CD4-positive, alpha-beta T cell treated with Interleukin-1 beta for 1 hour (primary cell): ENCODE data around the gene ERFL.

Source experiments
- DNase-seq, 2 donors: peaks; one replicate each; pipeline ENCODE4 v3.0.0-alpha.2; 2020 to 2022

The ERFL gene

GRCh38 chr19:41928221-41928683 lies at the start of gene ERFL:
TSS of gene ERFL (minus strand) at chr19:41928449. CDS start at chr19:41912919, 15,530 bp downstream.
- no peak for DNase-seq

- no peak for DNase-seq
Observed at GRCh38 chr19:41977916-41978315, 49.7 kb upstream of the ERFL start.

- DNase-seq = no peak
Observed at GRCh38 chr19:41974652-41975051, 46.4 kb upstream of the ERFL start.

DNA sequence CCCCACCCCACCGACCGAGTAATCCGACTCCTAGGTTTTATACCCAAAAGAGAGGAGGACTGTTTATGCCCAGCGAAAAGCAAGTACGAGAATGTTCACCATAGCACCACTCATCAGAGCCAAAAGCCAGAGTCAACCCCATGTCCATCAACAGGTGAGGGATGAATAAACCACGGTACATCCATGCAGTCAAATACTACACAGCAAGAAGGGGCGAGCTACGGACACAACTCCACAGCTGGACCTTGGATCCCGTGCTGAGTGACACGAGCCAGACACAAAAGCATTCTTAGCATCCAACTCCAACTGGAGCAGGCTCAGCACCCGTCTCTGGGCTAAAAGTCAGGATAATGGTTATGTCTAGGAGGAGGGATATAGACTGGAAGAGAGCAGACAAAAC lies 43.1 kb upstream of the ERFL start:
- DNase-seq = no peak

DNA sequence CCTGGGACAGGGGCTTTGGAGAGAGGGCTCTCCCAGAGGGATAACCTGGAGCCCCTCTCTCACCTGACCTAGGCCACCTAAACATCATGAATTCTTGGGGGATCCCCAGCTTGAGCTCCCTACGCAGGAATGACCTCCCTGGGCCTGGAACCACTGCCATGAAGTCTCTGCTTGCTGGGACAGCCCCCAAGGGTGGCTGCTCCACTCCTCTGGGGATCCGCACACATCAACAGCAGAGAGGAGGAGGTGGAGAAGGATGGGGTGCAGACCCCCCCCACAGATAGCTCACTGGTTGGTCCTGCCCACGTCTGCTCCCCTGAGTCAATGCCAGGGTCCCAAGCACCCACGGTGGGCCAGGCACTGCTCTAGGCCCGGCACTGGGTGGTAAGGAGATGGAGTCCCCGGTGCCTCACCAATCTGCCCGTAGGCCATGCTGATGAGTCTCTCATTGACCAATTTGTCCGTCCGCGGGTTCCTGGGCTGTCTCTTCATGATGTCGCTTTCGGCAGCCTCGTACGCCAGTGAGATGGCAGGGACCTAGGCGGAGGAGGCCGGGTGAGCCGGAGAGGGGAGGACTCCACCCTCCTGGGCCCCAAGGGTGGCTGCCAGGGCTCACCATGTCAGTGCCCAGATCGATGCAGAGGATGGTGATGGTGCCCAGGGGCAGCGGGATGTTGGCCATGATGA lies 41.7 kb upstream of the ERFL start:
- DNase-seq = no peak

GRCh38 chr19:41968751-41969595 lies 40.7 kb upstream of the ERFL start:
- no peak for DNase-seq

GRCh38 chr19:41967054-41967783 lies 39.0 kb upstream of the ERFL start:
- no peak for DNase-seq

GRCh38 chr19:41965106-41965505 lies 36.9 kb upstream of the ERFL start:
- no peak for DNase-seq

GRCh38 chr19:41960973-41961372 lies 32.7 kb upstream of the ERFL start:
- DNase-seq = no peak

- DNase-seq = peak; percentile 88 to 89
Observed at GRCh38 chr19:41959056-41960053, 31.1 kb upstream of the ERFL start, which contains the start of gene RABAC1. TSS of gene RABAC1 (minus strand) at chr19:41959321. CDS start at chr19:41959292, 29 bp downstream.

DNA sequence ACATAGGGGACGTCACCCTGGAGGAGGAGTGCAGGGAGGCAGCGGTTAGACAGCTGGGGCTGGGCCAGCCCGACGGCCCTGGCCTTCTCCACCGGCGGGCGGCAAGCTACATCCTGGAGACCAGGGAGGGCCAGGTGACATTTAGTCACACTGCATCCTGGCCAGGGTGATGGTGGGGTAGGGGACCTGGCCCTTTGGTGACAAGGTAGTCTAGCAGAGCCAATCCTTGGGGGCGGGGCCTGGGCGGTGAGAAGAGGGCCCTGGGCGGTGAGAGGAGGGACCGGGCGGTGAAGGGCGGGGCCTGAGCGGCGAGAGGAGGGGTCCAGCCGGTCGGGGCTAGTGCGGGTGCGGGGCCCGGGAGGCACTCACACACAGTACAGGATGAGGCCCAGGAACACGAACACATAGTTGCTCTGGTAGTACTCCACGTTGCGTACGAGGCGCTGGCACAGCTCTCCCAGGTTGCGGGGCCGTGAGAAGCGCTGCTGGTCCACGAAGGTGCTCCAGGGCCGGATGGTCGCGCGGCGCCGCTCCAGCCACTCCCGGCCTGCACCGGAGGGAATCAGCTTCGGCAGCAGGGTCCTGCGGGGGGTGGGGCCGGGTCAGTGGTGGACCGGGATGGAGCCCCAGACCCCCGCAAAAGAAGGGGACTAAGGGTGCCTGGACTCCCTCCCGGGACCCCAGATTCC lies 30.3 kb upstream of the ERFL start:
- peak; percentile 82 to 84 for DNase-seq

DNA sequence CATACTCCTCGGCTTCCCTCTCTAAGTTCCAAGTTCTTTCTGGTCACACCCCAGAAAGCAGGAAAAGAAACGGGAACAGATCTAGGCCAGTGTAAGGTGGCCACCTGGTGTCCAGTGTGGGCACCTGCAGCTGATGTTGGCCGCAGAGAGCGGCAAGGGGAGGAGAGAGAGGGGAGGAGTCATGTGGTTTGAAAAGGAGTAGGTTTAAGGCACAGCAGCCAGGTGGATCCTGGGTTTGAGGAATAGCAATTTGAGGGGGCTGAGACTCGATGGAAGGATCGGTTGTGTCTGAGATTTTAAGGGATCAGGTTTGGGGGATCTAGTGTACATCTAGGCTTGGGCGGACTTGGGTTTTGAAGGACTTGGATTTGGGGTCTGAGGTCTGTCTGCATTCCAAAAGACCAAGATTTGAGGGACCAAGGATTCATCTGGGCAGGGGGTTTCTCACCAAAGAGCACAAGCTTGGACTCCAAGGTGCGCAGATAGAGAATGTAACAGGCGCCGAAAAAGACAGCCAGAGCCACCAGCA lies 29.7 kb upstream of the ERFL start:
- peak; percentile 58 to 63 for DNase-seq

GRCh38 chr19:41957161-41957837 lies 29.1 kb upstream of the ERFL start:
- DNase-seq = no peak

- no peak for DNase-seq
Observed at GRCh38 chr19:41956621-41957020, 28.4 kb upstream of the ERFL start.

GRCh38 chr19:41955521-41955920 lies 27.3 kb upstream of the ERFL start:
- no peak for DNase-seq

- DNase-seq = peak; percentile 82 to 84
Observed at GRCh38 chr19:41951686-41952172, 23.5 kb upstream of the ERFL start.

DNA sequence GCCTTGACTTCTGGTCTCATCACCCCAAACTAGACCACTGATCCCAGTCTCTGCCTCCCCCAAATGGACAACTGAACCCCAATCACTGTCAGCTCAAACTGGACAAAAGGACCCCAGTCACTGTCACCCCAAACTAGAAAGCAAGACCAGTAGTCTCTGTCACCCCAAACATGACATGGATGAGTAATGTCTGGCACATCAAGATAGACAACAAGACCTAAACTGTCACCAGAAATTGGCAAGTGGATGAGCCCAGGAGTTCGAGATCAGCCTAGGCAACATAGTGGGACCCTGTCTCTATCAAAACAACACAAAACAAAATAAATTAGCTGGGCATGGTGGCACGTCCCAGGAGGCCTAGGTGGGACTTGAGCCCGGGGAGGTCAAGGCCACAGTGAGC lies 18.8 kb upstream of the ERFL start:
- no peak for DNase-seq

GRCh38 chr19:41945135-41945766 lies 17.0 kb upstream of the ERFL start:
- DNase-seq = peak; percentile 90 to 94

GRCh38 chr19:41944336-41944735 lies 16.1 kb upstream of the ERFL start:
- DNase-seq = no peak
